A549 (cell line): ENCODE measurements around the gene TMEM198. TPM values are rescaled to one million over a fixed set of nuclear protein-coding genes. Genes with fewer than 3 reads are reported as not detected.

Experiments
- ATAC-seq, 2 experiments: fragments of 200-7000 bp in 1 of 2; fragments of >200 bp in 1 of 2; cut with Nextera tagmentation in 1 of 2; cut with Tn5 transposase in 1 of 2; 3 replicates each; pipeline versions ENCODE4 v1.8.0 to v1.9.1; 2018 to 2020; ENCODE audit warnings: mild to moderate bottlenecking in 1 of 2, moderate library complexity in 1 of 2
- CTCF ChIA-PET: fragments of 300-600 bp; sonication (Branson Sonifier 250); formaldehyde crosslinking; extraction: SDS; loops from one replicate; lab custom pipeline; 2021; ENCODE audit warnings: antibody characterized with exemption, inconsistent platforms; lab: Yijun Ruan, JAX
- POLR2A ChIA-PET: fragments of 350-600 bp; formaldehyde crosslinking; extraction: SDS; loops from one replicate; lab custom pipeline; 2021; ENCODE audit warnings: antibody characterized with exemption, inconsistent platforms; lab: Yijun Ruan, JAX
- DNase-seq, 2 experiments: peaks; one replicate each; pipeline versions ENCODE4 v3.0.0 to v3.0.0-alpha.2; 2011 to 2016; ENCODE audit warnings: low read depth in 1 of 2, low spot score in 1 of 2
- FAIRE-seq: peaks from 2 replicates; lab custom pipeline; 2011; peaks lifted over from hg19 to GRCh38; lab: Jason Lieb, UNC
- H3K27ac ChIP-seq, 2 experiments: fragments of >200 bp; sonication (Bioruptor Twin); formaldehyde crosslinking; 3 replicates each; pipeline ENCODE4 v1.5.1; 2016 to 2017
- H3K4me1 ChIP-seq: fragments of >200 bp; sonication (Bioruptor Twin); formaldehyde crosslinking; 3 replicates; pipeline ENCODE4 v1.6.1; 2016
- H3K4me2 ChIP-seq: fragments of >200 bp; sonication (Bioruptor Twin); formaldehyde crosslinking; 3 replicates; pipeline ENCODE4 v1.6.1; 2016
- H3K4me3 ChIP-seq: fragments of >200 bp; sonication (Bioruptor Twin); formaldehyde crosslinking; 3 replicates; pipeline ENCODE4 v1.5.1; 2016
- H3K9me3 ChIP-seq: fragments of >200 bp; sonication (Bioruptor Twin); formaldehyde crosslinking; 3 replicates; pipeline ENCODE4 v1.6.1; 2016
- KDM1A ChIP-seq: fragments of 200-600 bp; sonication (generic); IDR thresholded peaks from 2 replicates; pipeline ENCODE4 v1.6.1; 2016; ENCODE audit warnings: low read depth, mild to moderate bottlenecking
- PHF8 ChIP-seq: fragments of 200-600 bp; sonication (generic); IDR thresholded peaks from 2 replicates; pipeline ENCODE4 v1.6.1; 2016; ENCODE audit warnings: low read depth, mild to moderate bottlenecking, antibody characterized with exemption, moderate library complexity, borderline replicate concordance
- RCOR1 ChIP-seq: fragments of 150-350 bp; IDR thresholded peaks from 2 replicates; pipeline ENCODE4 v1.6.1; 2014; ENCODE audit warnings: antibody characterized with exemption, low read length, low read depth
- WGBS: methylation state at CpG from one replicate; pipeline ENCODE4 v1.1.6; 2017; ENCODE audit errors: missing lambda C conversion rate; 5-methylcytosine and 5-hydroxymethylcytosine counted together
- polyA plus RNA-seq, 4 experiments: library from polyadenylated mRNA; depleted of rRNA in 3 of 4; stranded (reverse); fragments of >200 nt; fragmentation: RNase III in 1 of 4; extraction: RNeasy Plus Mini Kit Qiagen cat#74134 plus additional on column Dnase treatment in 1 of 4; gene quantifications; 2 replicates in 3 of 4; 3 replicates in 1 of 4; pipeline ENCODE4 v1.2.3, GENCODE V29; 2011 to 2017
- small RNA-seq, 6 experiments: library from RNA; depleted of rRNA; stranded (forward); fragments of <200 nt; gene quantifications; one replicate each; pipeline ENCODE3, GENCODE V24; 2012

TMEM198 gene
- polyA plus RNA-seq, 2 of the 4 experiments (the other 2 are of a cell fraction), result 0.31 to 0.37 TPM

DNA sequence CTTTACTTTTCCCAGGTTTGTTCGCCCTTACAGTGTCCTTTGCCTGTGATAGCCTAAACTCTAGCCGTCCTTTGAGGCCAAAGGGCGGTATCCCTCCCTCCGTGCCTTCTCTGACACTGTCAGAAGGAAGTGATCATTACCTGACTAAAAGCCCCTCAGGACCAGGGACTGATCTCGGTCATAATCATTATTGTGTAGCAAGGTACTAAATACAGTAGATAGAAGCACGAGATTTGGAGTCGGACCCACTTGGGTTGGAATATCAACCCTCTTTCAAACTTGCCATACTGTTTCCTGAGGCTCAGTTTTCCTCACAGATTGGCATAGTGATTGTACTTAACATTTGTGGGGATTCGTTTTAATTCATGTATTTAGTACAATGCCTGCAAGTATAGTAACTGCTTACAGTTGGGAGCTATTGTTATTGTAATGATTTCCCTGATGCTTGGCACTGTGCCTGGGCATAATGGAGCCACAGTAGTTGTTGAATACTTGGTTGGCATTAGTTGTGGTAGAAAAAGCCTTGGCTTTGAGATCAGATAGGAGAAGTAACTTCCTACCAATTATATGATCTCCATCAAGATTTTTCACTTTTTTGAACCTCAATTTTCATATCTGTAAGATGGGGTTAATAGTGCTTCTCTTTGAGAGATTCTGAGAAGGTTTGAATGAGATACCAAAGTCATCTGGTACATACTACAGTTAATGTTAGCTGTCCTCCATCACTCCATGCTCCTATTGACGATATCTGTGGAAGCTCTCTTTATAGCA is 54.7 kb downstream of the TMEM198 start:
- no peaks in the 10 kb centered on the region for H3K9me3 ChIP-seq
- peak overlapping the region; percentile 71 for H3K4me3 ChIP-seq
- ChIA-PET CTCF (interaction anchor here (1.1 to 4.3 kb wide), 5 partner anchors 28 to 70 kb away, joined by 3 to 18 read pairs (median 9); partner anchors contain the start of genes CHPF and TMEM198), POLR2A (interaction anchor here (0.6 to 2.3 kb wide), 10 partner anchors 23 to 211 kb away, joined by 3 to 19 read pairs (median 4); partner anchors contain the start of genes CHPF, DNPEP, GMPPA and INHA)
- FAIRE-seq (no peak), DNase-seq (no peak), ATAC-seq (no peak; a peak in 1 of 6 replicates)
- WGBS, result 13% methylated on average over 9 of the region's 9 CpGs
- peak overlapping the region; percentile 83 for H3K4me2 ChIP-seq
- peaks cover 11% of the 10 kb centered on the region; the same call in 2 of the 3 replicates for H3K4me1 ChIP-seq
- peak overlapping the region; percentile 90 to 94 for H3K27ac ChIP-seq
- 0 out of 2 replicates have a peak, but pooled peaks have one; percentile 4 for TF ChIP-seq PHF8
- no peak for TF ChIP-seq RCOR1
- TF ChIP-seq KDM1A, result peak; percentile 65

Small RNAs within 50 kb of the gene (small RNA-seq; reads per million reads assigned to genes)
- gene MIR3132, result 0 reads per million in 6 experiments
- 0 to 1.3 (median 0) reads per million in 6 experiments for gene RN7SKP213

Other genes starting within 250 kb of the TMEM198 start
- gene PTPRN, start 234.6 kb upstream of the TMEM198 start, polyA plus RNA-seq (2011; rRNA removed), result 0.44 and 0.62 TPM in 2 replicates
- gene PTPRN, start 234.6 kb upstream of the TMEM198 start, polyA plus RNA-seq (2017; fragmentation: RNase III; extraction: RNeasy Plus Mini Kit Qiagen cat#74134 plus additional on column Dnase treatment), result 0.90 to 1.1 TPM (median 0.97 TPM) in 3 replicates
- not detected in 2 replicates for gene RESP18, start 211.3 kb upstream of the TMEM198 start, polyA plus RNA-seq (2011; rRNA removed)
- gene RESP18, start 211.3 kb upstream of the TMEM198 start, polyA plus RNA-seq (2017; fragmentation: RNase III; extraction: RNeasy Plus Mini Kit Qiagen cat#74134 plus additional on column Dnase treatment), result not detected in 3 replicates
- 29.0 and 38.4 TPM in 2 replicates for gene DNPEP, start 156.1 kb upstream of the TMEM198 start, polyA plus RNA-seq (2011; rRNA removed)
- 40.8 to 42.8 TPM (median 40.9 TPM) in 3 replicates for gene DNPEP, start 156.1 kb upstream of the TMEM198 start, polyA plus RNA-seq (2017; fragmentation: RNase III; extraction: RNeasy Plus Mini Kit Qiagen cat#74134 plus additional on column Dnase treatment)
- gene DES, start 125.7 kb upstream of the TMEM198 start, polyA plus RNA-seq (2011; rRNA removed), result 0.06 and 0.20 TPM in 2 replicates
- gene DES, start 125.7 kb upstream of the TMEM198 start, polyA plus RNA-seq (2017; fragmentation: RNase III; extraction: RNeasy Plus Mini Kit Qiagen cat#74134 plus additional on column Dnase treatment), result 0.09 TPM in 1 of 3 replicates, not detected in the others
- 2.3 TPM in 2 replicates for gene SPEG, start 109.2 kb upstream of the TMEM198 start, polyA plus RNA-seq (2011; rRNA removed)
- 9.3 to 13.0 TPM (median 11.5 TPM) in 3 replicates for gene SPEG, start 109.2 kb upstream of the TMEM198 start, polyA plus RNA-seq (2017; fragmentation: RNase III; extraction: RNeasy Plus Mini Kit Qiagen cat#74134 plus additional on column Dnase treatment)
- gene GMPPA, start 45.1 kb upstream of the TMEM198 start, polyA plus RNA-seq (2011; rRNA removed), result 46.2 and 55.3 TPM in 2 replicates
- 31.3 to 38.4 TPM (median 36.2 TPM) in 3 replicates for gene GMPPA, start 45.1 kb upstream of the TMEM198 start, polyA plus RNA-seq (2017; fragmentation: RNase III; extraction: RNeasy Plus Mini Kit Qiagen cat#74134 plus additional on column Dnase treatment)
- 0.04 and 0.13 TPM in 2 replicates for gene ASIC4, start 29.5 kb upstream of the TMEM198 start, polyA plus RNA-seq (2011; rRNA removed)
- gene ASIC4, start 29.5 kb upstream of the TMEM198 start, polyA plus RNA-seq (2017; fragmentation: RNase III; extraction: RNeasy Plus Mini Kit Qiagen cat#74134 plus additional on column Dnase treatment), result 0.07 to 0.08 TPM in 2 of 3 replicates, not detected in the other
- gene CHPF, start 219 bp upstream of the TMEM198 start, polyA plus RNA-seq (2011; rRNA removed), result 9.0 and 10.2 TPM in 2 replicates
- gene CHPF, start 219 bp upstream of the TMEM198 start, polyA plus RNA-seq (2017; fragmentation: RNase III; extraction: RNeasy Plus Mini Kit Qiagen cat#74134 plus additional on column Dnase treatment), result 11.8 to 15.1 TPM (median 14.8 TPM) in 3 replicates
- 14.4 and 15.6 TPM in 2 replicates for gene OBSL1, start 27.5 kb downstream of the TMEM198 start, polyA plus RNA-seq (2011; rRNA removed)
- 22.2 to 33.8 TPM (median 31.8 TPM) in 3 replicates for gene OBSL1, start 27.5 kb downstream of the TMEM198 start, polyA plus RNA-seq (2017; fragmentation: RNase III; extraction: RNeasy Plus Mini Kit Qiagen cat#74134 plus additional on column Dnase treatment)
- 0.49 and 0.83 TPM in 2 replicates for gene INHA, start 28.3 kb downstream of the TMEM198 start, polyA plus RNA-seq (2011; rRNA removed)
- 0.35 to 0.83 TPM (median 0.72 TPM) in 3 replicates for gene INHA, start 28.3 kb downstream of the TMEM198 start, polyA plus RNA-seq (2017; fragmentation: RNase III; extraction: RNeasy Plus Mini Kit Qiagen cat#74134 plus additional on column Dnase treatment)
- gene STK11IP, start 53.8 kb downstream of the TMEM198 start, polyA plus RNA-seq (2011; rRNA removed), result 13.3 and 18.4 TPM in 2 replicates
- gene STK11IP, start 53.8 kb downstream of the TMEM198 start, polyA plus RNA-seq (2017; fragmentation: RNase III; extraction: RNeasy Plus Mini Kit Qiagen cat#74134 plus additional on column Dnase treatment), result 15.4 to 21.2 TPM (median 18.8 TPM) in 3 replicates
- gene SLC4A3, start 83.6 kb downstream of the TMEM198 start, polyA plus RNA-seq (2011; rRNA removed), result 1.4 and 1.7 TPM in 2 replicates
- gene SLC4A3, start 83.6 kb downstream of the TMEM198 start, polyA plus RNA-seq (2017; fragmentation: RNase III; extraction: RNeasy Plus Mini Kit Qiagen cat#74134 plus additional on column Dnase treatment), result 2.2 to 3.6 TPM (median 3.1 TPM) in 3 replicates